ENCODE measurements around the gene TRIO.

DNA sequence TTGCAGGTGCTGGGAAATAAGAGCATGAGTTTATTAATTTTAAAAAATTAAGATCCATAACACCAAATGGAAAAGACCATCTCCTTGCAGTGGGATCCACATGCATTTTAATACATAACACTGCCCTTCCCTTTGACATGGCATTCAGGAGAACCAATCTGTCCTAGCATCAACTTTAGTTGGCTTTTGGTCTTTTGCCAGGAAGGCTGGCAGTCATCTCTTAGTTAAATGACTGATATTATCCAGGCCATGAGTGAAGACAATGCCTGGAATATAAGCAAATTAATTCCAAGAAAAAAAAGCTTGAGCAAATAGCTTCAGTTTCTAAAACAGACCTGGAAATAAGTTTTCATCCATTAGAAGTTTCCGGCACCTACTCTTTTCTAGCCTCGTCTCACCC, 383.4 kb downstream of the TRIO start:
- TF ChIP-seq, protein P1, sequence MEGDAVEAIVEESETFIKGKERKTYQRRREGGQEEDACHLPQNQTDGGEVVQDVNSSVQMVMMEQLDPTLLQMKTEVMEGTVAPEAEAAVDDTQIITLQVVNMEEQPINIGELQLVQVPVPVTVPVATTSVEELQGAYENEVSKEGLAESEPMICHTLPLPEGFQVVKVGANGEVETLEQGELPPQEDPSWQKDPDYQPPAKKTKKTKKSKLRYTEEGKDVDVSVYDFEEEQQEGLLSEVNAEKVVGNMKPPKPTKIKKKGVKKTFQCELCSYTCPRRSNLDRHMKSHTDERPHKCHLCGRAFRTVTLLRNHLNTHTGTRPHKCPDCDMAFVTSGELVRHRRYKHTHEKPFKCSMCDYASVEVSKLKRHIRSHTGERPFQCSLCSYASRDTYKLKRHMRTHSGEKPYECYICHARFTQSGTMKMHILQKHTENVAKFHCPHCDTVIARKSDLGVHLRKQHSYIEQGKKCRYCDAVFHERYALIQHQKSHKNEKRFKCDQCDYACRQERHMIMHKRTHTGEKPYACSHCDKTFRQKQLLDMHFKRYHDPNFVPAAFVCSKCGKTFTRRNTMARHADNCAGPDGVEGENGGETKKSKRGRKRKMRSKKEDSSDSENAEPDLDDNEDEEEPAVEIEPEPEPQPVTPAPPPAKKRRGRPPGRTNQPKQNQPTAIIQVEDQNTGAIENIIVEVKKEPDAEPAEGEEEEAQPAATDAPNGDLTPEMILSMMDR (IDR thresholded peaks at IDR 0.05): no peak
- no peak for TF ChIP-seq POLR2AphosphoS5 (IDR thresholded peaks at IDR 0.05)

All from transverse colon (tissue), 4 donors.